Measurements from ENCODE around the gene SETD2.

Gene SETD2

DNA sequence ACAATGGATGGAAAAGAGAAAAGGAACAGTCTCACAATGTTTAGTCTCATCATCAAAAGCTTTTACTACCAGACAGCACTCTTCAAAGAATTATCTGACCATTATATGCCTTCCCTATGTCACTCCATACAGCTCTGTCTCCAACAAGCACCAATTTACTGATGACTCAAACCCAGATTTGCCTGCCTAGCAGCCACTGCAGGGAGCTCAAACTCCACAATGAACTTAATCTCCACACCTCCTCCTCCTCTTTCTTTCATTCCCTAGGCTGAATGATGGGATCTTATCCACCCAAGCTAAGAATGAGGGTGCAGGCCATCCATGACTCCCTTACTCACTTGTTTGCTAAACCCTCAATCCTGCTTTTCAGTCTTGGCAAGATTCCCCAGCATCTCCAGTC, 139.0 kb downstream of the SETD2 start:
- Histone ChIP-seq H3K36me3 (ENCODE audit: control insufficient read depth, insufficient read depth, low read length) (no peaks in the 10 kb centered on the region; the same call in 1 of the 2 replicates), H3K4me3 (replicated peaks; ENCODE audit: low read depth, low read length) (no peak overlapping the region), H3K27me3 (replicated peaks; ENCODE audit: control insufficient read depth, insufficient read depth, low read length) (no peaks in the 10 kb centered on the region)
- no peak for DNase-seq (ENCODE audit: extremely low read depth, insufficient read length)
- TF ChIP-seq CTCF (IDR thresholded peaks at IDR 0.05; ENCODE audit: insufficient read depth, low read length, poor library complexity, severe bottlenecking): no peak

DNA sequence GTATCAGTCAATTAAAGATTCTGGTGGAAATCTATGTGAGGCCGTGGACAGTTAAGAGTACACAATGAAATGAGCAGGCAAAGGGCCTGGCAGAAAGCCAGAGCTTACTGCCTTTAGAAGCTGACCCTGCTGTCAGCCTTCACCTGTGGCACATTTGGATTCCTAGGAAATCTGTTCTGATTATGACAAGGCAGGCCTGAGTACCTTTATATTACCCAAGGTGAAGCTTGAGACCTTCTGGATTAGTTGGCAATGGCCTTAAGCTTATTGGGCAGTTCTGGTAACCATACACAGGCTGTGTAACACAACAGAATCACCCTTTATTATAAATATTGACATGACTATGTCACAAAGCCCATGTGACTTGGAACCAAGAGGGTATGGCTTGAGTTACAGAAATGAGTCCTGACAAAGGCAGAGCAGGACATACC, 141.3 kb downstream of the SETD2 start:
- H3K27me3 ChIP-seq (replicated peaks; ENCODE audit: control insufficient read depth, insufficient read depth, low read length): no peaks in the 10 kb centered on the region
- TF ChIP-seq CTCF (IDR thresholded peaks at IDR 0.05; ENCODE audit: insufficient read depth, low read length, poor library complexity, severe bottlenecking): no peak
- no peak for DNase-seq (ENCODE audit: extremely low read depth, insufficient read length)
- H3K4me3 ChIP-seq (replicated peaks; ENCODE audit: low read depth, low read length): no peak overlapping the region
- H3K36me3 ChIP-seq (ENCODE audit: control insufficient read depth, insufficient read depth, low read length): peaks cover 4% of the 10 kb centered on the region

GRCh38 chr3:47020311-47020710, 143.6 kb downstream of the SETD2 start:
- Histone ChIP-seq H3K36me3 (ENCODE audit: control insufficient read depth, insufficient read depth, low read length) (peaks cover 16% of the 10 kb centered on the region), H3K4me3 (replicated peaks; ENCODE audit: low read depth, low read length) (no peak overlapping the region), H3K27me3 (replicated peaks; ENCODE audit: control insufficient read depth, insufficient read depth, low read length) (no peaks in the 10 kb centered on the region)
- no peak for DNase-seq (ENCODE audit: extremely low read depth, insufficient read length)
- no peak for TF ChIP-seq CTCF (IDR thresholded peaks at IDR 0.05; ENCODE audit: insufficient read depth, low read length, poor library complexity, severe bottlenecking)

DNA sequence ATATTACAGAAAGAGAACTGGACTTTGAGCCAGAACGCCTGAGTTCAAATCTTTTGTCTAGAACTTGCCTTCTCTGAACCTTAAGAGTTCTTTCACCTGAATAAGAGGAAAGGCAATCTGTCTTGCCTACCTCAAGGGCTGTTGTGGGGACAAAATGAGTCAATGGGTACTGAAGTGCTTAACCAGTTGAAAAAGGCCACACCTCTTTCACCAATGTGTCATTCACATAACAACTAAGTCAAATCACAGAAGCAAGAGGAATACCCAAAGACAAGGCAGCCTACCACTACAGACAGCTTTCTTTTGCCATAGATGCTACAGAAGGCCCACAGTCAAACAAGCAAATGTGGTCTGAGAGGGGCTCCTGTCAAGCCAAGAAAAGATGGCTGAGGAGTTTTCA, 144.7 kb downstream of the SETD2 start:
- H3K27me3 ChIP-seq (replicated peaks; ENCODE audit: control insufficient read depth, insufficient read depth, low read length): no peaks in the 10 kb centered on the region
- peaks cover 20% of the 10 kb centered on the region for H3K36me3 ChIP-seq (ENCODE audit: control insufficient read depth, insufficient read depth, low read length)
- DNase-seq (ENCODE audit: extremely low read depth, insufficient read length): no peak
- no peak for TF ChIP-seq CTCF (IDR thresholded peaks at IDR 0.05; ENCODE audit: insufficient read depth, low read length, poor library complexity, severe bottlenecking)
- H3K4me3 ChIP-seq (replicated peaks; ENCODE audit: low read depth, low read length): no peak overlapping the region

- peaks cover 20% of the 10 kb centered on the region for H3K36me3 ChIP-seq (ENCODE audit: control insufficient read depth, insufficient read depth, low read length)
- TF ChIP-seq CTCF (IDR thresholded peaks at IDR 0.05; ENCODE audit: insufficient read depth, low read length, poor library complexity, severe bottlenecking): no peak
- H3K4me3 ChIP-seq (replicated peaks; ENCODE audit: low read depth, low read length): no peak overlapping the region
- H3K27me3 ChIP-seq (replicated peaks; ENCODE audit: control insufficient read depth, insufficient read depth, low read length): no peaks in the 10 kb centered on the region
- DNase-seq (ENCODE audit: extremely low read depth, insufficient read length): no peak
Observed at GRCh38 chr3:47018269-47018611, 145.7 kb downstream of the SETD2 start.

All from GM06990 (cell line).